GM21367 (cell line): ENCODE data around the gene ARHGAP26.
A peak's percentile ranks its signal among the peaks of the same experiment; 100 is the strongest.

Experiments
- ATAC-seq: cut with Tn5 transposase; IDR thresholded peaks from one replicate; pipeline ENCODE4 v1.9.1; 2021; ENCODE audit not compliant: unreplicated experiment

The ARHGAP26 gene

DNA sequence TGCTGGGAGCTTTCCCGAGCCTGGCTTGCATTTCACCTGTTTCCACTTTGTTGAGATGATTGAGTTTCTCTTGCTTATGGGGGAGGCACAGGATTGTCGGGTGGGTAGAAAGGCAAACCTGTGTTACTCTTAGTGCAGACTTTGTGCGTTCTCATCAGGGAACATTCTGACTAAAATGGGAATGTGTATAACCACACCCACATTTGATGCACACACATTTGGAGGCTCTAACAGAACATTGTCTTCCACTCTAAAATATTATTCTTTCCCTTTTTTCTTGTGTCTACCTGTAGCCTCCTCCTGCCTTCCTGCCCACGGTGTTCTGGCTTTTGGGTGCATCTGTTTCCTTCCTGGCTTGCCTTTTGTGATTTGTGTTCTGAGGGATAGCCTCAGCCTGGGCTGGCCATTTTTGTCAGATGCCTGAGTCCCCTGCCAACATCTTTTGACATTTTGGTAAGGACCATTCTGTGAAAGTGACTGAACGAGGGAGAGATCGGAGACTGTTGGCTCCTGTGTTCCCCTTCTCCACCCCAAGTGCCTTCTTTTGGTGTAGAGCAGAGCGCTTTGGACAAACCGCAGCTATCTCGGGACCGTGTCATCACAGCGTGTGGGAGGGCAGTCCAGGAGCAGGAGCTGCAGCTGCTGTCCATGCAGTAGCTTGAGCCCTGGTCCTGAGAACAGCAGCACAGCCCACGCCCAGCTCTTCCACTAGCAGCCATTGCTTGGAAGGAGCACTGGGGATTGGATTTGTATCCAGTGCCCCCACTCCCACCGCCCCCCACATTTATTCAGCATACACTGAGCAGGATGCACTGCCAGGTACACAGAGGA is 101.4 kb downstream of the ARHGAP26 start:
- ATAC-seq, result no peak

DNA sequence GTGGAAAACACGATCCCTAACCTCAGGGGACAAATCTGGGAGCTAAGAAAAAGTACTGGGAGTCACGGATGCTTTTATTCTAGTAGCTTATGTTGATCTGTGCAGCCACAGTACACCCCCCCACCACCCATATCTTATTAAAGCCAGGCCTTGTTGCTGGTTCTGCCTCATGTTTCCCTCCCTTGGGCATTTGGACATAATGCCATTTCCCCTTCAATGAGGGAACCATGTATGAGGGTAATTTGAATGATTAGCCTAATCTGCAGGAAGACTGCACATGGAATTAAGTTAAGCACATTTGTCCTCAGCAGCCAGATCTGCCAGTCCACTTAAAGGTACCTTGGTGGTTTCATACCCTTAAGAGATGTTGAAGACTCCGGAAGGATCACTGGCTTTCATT is 102.0 kb downstream of the ARHGAP26 start:
- no peak for ATAC-seq

DNA sequence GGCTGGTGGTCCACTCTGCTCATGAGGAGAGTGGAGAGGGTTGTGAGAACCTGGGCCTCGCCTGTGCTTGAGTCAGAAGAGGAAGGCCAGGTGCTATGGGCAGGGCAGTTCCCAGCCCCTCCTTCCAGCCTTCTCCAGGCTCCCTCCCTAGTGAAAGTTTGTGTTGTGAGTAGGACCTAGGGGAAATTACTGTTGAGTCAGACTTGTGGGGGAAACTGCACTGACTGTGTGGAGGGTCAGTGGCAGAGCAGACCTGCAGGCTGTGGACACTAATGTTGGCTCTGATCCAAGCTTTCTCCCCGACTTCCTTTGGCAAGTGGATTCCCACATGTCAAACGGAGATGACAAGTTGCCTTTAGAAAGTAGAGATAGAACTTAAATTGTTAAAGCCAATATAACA is 102.6 kb downstream of the ARHGAP26 start:
- no peak for ATAC-seq

DNA sequence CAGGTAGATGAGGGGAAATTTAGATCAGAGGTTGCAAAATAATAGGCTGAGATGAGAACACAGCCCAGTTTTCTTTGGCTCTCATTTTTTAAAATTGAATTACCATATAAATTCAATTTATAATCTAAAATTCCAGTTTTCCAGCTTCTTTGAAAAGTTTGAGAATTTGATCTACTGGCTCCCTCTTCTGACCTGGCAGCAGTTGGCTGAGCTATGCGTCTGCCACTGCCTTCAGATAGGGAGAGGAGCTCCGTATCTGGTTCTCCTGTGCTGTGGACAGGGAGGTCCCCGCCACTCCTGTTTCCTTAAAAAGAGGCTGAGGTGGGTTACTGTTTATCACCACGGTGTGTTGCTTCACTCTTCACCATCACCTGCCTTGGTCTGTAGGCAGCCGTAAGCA is 103.7 kb downstream of the ARHGAP26 start:
- ATAC-seq, result no peak

DNA sequence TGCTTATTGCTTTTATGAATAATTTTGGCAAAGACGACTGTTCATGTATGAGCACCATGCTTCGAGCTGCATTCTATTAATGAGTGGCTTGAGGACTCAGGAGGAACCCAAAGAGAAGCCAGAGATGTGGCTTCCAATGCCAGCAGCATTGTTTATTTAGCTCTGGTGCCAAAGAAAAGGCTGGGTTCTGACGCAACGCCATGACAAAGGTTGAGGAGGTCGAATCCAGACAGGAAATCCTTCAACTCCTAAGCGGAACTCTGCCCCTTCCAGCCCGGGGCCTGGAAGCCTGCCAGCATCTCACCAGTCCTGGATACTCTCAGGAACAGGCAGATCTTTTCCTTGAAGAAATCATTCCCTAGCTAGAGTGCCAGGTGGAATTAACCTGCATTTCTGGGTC is 104.4 kb downstream of the ARHGAP26 start:
- ATAC-seq, result no peak

DNA sequence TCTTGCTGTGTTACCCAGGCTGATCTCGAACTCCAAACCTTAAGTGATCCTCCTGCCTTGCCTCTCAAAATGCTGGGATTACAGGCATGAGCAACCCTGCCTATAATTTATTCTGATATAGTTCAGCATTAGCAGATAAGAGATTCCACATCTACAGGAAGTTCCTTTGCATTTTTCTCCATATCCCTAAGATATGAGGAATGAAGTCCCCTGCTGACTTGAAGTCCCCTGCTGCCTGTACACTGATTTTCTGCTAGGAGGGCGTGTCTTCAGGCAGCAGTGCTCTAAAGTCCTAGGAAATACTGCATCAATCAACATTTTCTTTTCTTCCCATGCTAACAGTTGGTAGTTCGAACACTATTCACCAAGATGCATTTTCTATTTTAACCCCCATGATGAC is 105.8 kb downstream of the ARHGAP26 start:
- no peak for ATAC-seq

DNA sequence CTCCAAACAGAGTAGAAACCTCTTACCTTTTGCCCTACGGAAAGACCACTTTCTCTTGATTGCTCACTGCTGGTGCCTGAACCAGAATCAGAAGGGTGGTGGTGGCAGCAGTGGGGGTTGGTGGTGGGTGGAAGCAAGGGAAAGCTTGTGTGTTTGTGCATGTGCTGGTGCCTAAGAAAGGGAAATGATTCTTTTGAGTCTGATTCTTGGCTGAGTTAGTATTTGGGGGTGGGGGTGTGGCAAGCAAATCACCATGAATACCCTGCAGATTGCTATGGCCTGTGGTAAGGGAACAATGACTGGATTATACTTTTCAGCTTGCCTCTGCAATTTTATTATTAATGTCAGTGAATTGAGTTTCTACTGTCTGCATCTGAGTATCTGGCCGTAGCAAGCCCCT is 106.6 kb downstream of the ARHGAP26 start:
- ATAC-seq, result no peak

DNA sequence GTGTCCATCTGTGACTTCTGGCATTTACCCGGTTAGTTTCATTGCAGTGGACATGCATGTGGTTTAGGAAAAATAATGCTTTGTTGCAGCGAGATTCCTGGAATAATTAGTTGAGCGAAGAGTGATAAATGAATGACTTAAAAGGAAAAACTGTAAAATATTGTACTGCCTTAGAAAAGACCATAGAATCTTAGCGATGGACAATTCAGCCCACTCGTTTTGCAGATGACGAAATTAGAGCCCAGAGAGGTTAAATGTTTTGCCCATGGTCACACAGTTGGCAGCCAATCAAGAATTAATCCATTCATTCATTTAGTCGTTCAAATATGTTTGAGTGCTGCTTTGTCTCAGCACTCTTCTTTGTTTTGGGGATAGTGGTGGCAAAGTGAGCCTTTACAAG is 107.9 kb downstream of the ARHGAP26 start:
- ATAC-seq, result no peak

DNA sequence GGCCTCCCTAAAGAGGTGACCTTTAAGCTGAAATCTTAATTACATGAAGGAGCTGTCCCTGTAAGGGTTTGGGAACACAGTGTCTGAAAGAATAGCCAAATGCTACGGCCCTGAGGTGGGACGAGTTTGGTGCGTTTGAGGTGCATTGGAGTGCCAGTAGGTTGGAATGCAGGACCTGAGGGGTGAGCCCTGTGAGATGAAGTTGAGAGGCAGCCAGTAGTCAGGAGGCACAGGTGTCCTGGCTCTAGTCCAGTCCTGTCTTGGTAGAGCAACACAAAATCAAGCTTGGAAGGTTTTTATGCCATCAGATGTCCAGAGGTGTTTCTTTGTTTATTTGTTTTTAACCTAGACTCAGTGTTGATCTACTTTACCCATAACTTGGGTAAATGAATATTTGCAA is 108.5 kb downstream of the ARHGAP26 start:
- no peak for ATAC-seq

DNA sequence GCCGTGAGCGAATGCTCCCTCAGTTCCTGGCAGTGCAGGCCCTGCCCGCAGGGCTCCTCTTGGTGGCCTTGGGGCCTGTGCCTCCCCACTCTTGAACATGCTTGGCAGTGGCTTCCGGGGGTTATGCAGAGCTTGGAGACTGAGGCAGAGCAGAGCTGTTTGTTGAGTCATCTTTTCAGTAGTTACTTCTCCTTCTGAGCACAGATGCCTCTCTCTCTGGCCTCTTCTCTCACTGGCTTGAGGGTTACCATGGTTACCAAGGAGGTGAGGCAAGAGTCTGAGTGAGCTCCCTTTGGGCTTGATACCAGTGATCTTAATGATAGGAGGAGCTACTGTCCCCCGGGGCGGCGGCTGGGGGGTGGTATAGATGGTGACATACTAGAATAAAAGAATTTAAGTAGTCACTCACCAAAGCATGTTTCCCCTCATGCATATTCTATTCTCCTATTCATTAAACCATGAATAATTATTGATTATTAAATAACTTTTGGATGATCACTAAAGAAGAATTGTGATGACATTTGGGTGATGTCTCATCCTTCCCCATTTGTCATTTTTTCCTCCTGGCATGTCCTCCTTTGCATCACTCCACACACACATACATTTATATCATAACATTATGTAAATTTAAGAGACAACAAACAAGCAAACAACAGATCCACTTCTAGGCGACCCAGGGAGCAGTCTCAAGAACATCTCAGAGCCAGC is 111.1 kb downstream of the ARHGAP26 start:
- ATAC-seq, result peak; percentile 58

DNA sequence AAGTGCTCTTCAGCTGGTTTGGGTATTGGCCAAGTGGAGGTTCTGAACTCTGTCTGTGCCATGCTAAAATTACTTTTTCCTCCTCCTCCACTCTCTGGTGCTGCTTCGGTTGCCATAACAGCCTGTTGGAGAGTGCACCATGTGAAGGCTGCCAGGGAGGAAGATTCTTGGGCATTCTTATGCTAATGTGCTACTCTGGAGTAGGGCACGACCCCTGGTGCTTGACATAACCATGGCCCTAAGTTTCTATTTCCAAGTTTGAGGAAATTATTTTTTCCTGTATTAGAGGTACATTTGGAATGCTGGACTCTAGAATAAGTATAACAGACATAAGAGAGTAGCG is 111.6 kb downstream of the ARHGAP26 start:
- ATAC-seq, result no peak

DNA sequence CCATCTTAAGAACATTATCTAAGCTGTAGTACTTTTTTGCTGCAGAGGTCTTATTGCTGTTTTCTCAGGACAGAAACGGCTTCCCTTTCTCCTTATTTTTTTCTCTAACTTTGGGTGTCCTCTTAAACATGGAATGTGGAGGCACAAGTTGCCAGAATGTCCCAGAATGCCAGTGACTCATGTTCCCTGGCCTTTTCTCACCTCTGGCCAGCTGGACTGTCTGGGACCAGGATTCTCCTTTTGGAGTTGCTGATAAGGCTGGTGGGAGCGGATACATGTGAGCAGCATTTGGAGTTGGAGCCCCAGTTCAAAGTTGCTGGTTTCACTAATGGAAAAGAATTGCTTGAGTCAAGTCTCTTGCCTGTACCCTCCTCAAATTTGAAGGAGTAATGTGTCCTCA is 112.8 kb downstream of the ARHGAP26 start:
- no peak for ATAC-seq

DNA sequence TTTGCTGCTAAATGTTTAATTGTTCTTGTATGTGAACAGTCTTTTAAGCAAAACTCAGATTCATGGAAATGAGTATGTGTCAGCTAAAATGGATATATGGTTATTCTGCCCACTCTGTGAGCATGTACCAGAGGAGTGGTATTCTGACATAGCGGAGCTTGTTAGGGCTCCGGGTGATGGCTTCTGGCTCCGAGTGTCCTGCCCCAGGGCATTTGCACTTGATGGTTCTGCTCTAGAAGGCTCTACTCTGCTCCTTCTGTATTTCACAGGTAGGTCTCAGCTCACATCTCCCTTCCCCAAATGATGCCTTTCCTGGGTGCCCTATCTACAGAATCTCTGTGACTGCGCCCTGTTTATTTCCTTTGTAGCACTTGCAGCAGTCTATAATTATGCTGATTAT is 113.3 kb downstream of the ARHGAP26 start:
- ATAC-seq, result no peak

DNA sequence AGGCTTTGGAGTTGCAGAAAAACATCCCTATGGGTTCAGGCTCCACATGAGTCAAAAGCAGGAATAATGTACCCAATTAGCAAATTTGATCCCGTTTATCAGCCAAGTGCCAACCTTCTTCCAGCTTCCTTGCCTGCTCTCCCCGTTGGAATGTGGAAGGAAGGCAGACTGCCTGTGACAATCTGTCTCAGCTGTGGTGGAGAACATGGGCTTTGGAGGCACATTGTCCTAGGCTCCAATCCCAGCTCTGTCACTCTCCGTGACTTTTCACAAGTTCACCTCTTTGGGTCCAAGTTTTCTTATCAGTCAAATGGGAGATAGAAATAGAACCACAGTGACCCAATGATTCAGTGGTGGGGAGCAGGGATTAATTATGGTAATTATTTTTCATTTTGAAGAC is 113.9 kb downstream of the ARHGAP26 start:
- no peak for ATAC-seq

DNA sequence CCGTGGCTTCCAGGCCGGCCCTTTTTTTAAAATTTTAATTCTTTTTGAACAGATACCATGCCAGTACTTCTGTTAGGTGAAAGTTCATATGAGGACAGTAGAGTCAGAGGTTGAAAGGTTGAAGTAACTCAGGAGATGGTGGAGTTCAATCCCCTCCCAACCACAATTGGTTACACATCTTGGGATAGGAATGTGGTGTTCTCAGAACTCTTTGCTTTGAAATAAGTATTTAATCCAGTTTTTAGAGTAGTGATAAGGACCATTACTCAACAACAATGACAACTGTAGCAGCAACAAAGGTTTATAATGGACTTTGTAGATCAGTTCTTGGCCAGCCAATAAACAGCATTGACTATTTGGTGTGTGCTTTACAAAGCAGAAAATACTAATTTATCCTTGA is 116.0 kb downstream of the ARHGAP26 start:
- ATAC-seq, result no peak

DNA sequence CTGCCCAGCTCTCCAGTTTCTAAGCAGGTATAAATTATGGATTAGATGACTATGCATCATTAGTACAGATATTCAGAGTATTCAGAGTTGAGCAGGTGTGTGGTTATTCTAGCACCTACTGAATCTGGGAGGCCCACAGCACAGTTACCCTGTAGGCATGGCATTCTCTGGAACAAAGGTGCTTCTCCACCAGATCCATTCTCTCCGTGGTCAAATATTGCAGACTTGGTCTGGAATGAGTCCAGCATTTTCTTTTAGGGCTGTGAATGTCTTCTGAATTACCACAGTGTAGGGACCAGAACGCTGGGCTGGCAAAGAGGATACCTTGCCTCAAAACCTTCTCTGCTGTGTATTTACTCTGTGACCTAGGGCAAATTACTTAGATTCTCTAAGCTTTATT is 116.8 kb downstream of the ARHGAP26 start:
- no peak for ATAC-seq

DNA sequence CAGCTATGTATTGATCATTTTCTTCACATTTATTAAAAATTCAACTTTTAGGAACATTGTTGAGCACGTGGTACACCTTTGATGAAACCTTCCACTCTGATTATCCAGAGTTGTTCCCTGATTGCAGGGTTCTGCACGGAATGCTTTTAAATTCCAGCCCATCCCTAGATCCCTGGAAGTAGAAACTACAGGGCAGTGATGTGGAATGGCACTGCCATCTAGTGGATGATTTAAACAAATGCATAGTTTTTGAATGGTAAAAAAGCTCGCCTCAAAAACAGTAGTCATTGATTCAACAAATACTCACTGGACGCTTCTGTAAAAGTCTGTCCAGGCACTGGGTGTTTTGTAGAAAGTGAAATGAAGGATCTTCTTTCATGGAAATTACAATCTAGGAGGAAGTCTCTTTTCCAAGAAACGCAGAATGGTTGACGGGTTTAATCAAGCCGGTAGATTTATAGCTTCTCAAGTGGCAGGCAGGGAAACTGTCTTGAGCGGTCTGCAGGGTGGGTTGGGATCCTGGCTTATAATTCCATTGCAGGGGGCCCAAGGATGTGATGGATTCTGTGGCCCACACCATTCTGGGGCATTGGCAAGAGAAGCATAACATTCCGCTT is 118.4 kb downstream of the ARHGAP26 start:
- no peak for ATAC-seq

DNA sequence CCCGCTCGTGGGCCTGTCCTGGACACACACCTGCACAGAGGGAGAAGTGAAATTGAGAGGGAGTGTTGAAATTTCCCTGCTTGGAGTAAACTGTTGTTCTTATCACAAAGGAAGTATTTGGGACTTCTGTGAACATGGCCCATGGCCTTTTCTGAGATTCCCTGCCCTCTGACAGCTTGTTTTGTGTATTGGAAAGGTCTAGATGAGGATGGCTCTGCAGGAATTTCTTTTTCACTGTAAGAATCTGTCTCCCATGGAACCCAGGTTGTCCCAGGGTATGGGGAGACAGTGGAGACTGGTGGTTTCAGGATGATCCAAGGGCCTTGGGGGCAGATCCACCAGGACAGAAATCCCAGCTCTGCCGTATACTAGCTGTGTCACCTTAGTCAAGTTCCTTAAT is 121.8 kb downstream of the ARHGAP26 start:
- ATAC-seq, result no peak

DNA sequence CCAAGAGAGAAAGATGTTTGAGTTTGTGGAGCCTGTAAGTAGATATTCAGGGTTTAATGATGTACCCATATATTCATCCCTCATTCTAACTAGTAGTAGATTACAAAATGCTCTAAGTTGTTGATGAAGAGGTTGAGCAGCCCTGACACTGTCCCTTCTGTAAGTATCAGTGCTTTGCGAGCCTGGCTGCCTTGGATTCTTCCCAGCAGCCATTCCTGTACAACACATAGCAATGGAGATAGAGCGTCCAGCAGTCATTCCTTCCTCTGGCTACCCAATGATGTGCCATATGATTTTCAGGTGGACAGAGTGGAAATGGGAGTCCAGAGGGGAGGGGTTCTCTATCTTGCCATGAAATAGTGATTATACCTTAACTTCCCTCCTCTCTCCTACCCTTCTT is 124.1 kb downstream of the ARHGAP26 start:
- no peak for ATAC-seq

DNA sequence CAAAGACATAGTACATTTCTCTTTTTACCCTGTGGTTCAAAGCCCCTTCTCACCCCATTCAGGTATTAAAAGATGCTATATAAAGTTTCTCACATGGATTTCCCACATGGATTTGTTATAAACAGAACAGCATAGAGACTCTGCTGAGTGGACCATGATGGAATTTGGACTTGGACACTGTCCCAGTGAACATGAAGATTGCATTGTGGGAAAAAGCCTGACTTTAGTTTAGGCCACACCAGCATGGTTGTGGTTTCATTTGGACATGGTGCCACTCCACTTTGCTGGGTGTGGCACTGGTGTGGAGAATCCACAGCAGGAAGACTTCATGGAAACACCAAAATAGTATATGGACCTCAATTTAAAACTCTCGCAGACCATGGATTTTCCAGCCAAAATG is 124.6 kb downstream of the ARHGAP26 start:
- ATAC-seq, result no peak

DNA sequence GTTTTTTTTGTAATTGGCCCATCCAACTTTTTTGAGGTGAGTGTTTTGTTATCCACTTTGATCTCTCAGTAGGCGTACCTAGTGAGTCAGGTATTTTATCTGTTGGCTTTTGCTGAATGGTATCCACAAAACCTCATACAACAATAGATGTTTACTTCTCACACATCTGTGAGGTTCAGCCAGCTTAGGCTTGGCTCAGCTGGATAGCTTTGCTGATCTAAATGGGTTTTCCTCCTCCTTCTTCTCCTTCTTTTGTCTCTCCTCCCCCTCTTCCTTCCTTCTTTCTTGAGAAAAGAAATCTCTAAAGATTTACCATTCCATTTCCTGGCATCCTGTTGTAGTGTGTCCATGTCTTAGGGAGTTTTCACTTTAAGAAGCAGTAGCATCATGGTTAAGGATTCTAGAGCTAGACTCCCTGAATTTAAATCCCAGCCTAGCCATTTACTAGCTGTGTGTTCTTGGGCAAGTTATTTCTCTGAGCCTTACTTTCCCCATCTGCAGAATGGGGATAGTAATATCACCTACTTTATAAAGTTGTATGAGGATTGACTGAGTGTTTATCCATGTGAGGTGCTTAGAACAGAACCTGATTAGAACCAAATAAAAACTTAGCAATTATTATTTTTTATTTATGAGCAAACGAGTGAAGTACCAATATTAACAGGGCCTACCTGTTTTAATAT is 126.3 kb downstream of the ARHGAP26 start:
- ATAC-seq, result no peak

DNA sequence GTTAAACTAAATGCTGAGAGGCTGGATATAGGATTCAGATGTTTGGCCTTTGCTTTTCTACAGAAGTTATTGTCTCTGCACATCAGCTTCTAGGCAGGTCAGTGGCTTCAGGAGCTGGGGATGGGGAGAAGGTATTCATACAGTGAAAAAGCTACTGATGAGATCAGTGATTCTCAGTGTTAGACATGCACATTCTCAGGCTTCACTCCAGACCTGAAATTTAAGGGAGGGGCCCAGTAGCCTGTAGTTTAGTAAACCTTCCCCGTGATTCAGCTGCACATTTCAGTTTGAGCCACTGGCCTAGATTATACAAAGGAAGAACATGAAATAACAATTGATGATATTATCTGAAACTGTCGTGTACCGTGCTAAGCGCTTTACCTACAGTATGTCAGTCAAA is 127.2 kb downstream of the ARHGAP26 start:
- no peak for ATAC-seq
